Activated CD8-positive, alpha-beta memory T cell treated with anti-CD3 and anti-CD28 coated beads for 36 hours (primary cell): Measurements from ENCODE around the gene INO80B. TPM values are rescaled to one million over a fixed set of nuclear protein-coding genes. Genes with fewer than 3 reads are reported as not detected.

Experiments used
- CTCF ChIA-PET: fragments of 350-600 bp; sonication (Branson Sonifier 250); formaldehyde crosslinking; loops from one replicate; lab custom pipeline; 2021; ENCODE audit warnings: antibody characterized with exemption; lab: Charles Lee
- POLR2A ChIA-PET: fragments of 350-600 bp; sonication (Branson Sonifier 250); formaldehyde crosslinking; loops from one replicate; lab custom pipeline; 2021; ENCODE audit warnings: antibody characterized with exemption; lab: Charles Lee
- total RNA-seq, 2 experiments: library from RNA; stranded (reverse); gene quantifications; one replicate each; pipeline ENCODE4 v1.2.3, GENCODE V29; 2021

Gene INO80B
- total RNA-seq, 2 experiments from 2014 or later: 40.4 to 41.1 TPM

DNA sequence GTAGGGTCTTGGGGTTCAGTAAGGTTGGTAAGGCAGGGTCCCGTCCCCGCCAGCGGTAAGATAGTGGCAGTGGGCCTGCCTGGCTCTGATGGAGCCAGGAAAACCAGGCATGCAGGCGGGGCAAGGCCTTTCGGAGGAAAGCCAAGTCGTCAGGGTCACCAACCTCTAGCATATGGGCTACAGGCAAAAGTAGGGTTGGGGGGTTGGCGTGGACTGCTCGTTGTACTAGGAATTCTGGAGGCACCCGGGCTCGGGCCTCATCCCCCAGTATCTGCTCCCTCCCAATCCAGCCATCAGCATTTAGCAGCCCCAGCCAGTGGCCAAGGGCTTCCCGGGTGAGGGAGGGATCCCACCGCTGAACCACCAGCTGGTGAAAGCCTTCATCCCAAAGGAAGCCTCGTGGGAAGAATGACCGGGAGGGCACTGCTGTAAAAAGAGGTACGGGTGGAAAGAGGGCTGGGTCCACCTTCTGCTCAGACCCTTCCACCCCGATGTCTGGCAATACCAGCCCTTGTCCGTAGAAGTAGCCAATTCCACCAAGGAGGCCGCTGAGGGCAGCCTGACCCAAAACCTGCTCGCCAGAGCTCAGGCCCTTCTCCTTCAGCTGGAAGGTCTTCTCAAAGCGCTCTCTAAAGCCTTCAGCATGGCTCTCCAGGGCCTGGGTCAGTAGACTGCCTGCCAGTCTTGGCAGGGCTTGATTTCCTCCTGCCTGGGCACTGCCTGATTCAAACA is 7.3 kb downstream of the INO80B start:
- CTCF ChIA-PET: no interaction called here
- POLR2A ChIA-PET: interaction anchor here (0.5 kb wide), 1 partner anchor 283 kb away, joined by 4 read pairs; no protein-coding TSS in a partner anchor

DNA sequence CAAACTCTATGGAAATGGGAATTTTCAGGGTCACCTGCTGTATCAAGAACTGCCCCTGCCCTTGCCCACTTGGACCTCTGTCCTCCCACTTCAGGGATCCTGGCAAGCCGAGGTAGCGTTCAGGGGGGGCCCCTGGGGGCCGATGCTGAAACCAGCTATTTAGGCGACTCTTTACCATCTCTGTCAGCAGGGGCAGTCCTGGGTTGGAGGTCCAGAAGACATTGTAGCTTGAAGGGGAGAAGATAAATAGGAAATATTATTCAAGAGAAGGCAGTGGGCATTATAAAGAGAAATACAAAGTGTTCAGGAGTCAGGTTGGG is 7.9 kb downstream of the INO80B start:
- ChIA-PET CTCF (no interaction called here), POLR2A (no interaction called here)

GRCh38 chr2:74464406-74464805 is 9.5 kb downstream of the INO80B start:
- CTCF ChIA-PET: interaction anchor here (1.2 kb wide), 1 partner anchor 90 kb away, joined by 6 read pairs; the partner anchor contains the start of gene LOXL3
- POLR2A ChIA-PET: interaction anchor here (1.6 kb wide), 1 partner anchor 18 kb away, joined by 3 read pairs; the partner anchor contains the start of gene CCDC142

DNA sequence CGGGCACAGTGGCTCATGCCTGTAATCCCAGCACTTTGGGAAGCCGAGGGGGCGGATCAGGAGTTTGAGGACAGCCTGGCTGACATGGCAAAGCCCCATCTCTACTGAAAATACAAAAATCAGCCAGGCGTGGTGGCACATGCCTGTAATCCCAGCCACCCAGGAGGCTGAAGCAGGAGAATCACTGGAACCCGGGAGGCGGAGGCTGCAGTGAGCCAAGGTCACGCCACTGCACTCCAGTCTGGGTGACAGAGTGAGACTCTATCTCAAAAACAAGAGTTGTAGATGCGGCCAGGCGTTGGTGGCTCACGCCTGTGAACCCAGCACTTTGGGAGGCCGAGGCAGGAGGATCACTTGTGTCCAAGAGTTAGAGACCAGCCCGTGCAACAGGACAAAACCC is 15.9 kb downstream of the INO80B start:
- ChIA-PET POLR2A (interaction anchor here (0.6 kb wide), 1 partner anchor 19 kb away, joined by 5 read pairs; no protein-coding TSS in a partner anchor), CTCF (interaction anchor here (0.6 to 4.0 kb wide), 3 partner anchors 11 to 78 kb away, joined by 3 to 34 read pairs (median 3); partner anchors contain the start of genes CCDC142 and TTC31)

- ChIA-PET CTCF (interaction anchor here (0.6 to 4.0 kb wide), 3 partner anchors 10 to 79 kb away, joined by 3 to 34 read pairs (median 3); partner anchors contain the start of genes CCDC142 and TTC31), POLR2A (interaction anchor here (0.7 to 2.6 kb wide), 3 partner anchors 13 to 107 kb away, joined by 7 to 13 read pairs (median 7); partner anchors contain the start of gene WBP1)
These were observed 16.6 kb downstream of the INO80B start for GRCh38 chr2:74471332-74472065.

DNA sequence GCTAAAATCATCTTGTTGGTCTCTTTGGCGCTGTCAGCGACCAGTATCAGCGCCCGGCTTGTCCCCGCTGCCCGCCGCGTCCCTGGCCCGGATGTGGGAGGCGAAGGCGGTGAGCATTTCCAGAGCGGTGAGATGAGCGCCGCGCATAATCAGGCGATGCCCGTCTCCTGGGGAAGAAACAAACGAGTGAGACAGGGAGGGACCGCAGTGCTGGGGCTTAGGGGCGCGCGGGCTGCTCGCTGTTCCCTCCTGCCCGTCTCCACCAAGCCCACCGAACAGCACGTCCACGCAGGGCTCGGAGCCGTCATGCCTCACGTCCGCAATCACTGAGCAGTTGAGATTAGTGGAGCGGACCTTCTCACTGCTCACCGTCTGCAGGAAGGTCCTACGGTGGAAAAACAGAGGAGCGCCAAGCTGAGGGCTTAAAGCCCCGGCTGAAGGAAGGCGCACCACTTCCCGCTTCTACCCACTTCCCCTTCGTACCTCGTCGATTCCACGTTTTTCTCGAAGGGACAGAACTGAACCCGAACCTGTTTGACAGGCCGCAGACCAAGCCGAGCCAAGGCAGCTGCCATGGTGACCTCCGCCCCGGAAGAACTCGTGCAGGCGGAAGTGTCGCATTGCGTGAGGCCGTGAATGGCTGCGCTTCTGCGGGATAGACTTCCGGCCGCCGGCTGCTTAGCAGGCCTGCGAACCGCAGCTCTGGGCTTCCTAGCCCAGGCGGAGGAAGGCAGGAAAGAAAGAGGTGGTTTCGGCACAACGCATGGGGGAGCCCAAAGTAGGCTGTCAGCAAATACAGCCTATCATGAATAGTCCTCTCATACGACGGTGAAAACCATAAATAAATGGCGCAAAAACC is 17.4 kb downstream of the INO80B start, which contains the start of gene MRPL53:
MRPL53 (minus strand) TSS at position 595 of the 859 bp plus-strand sequence; CDS start at position 575, 20 bp downstream.
- ChIA-PET CTCF (interaction anchor here (0.7 to 4.0 kb wide), 3 partner anchors 9 to 61 kb away, joined by 3 to 34 read pairs (median 7); partner anchors contain the start of genes AUP1, CCDC142, HTRA2 and TTC31), POLR2A (interaction anchor here (1.0 to 2.6 kb wide), 5 partner anchors 10 to 57 kb away, joined by 3 to 13 read pairs (median 7); partner anchors contain the start of genes AUP1, CCDC142, HTRA2 and WBP1)

GRCh38 chr2:74472945-74473258 is 18.0 kb downstream of the INO80B start:
- ChIA-PET POLR2A (interaction anchor here (1.0 to 2.6 kb wide), 4 partner anchors 9 to 56 kb away, joined by 3 to 13 read pairs (median 6); partner anchors contain the start of genes AUP1, CCDC142, HTRA2 and WBP1), CTCF (interaction anchor here (0.7 to 4.0 kb wide), 3 partner anchors 9 to 60 kb away, joined by 3 to 34 read pairs (median 7); partner anchors contain the start of genes AUP1, CCDC142, HTRA2 and TTC31)

DNA sequence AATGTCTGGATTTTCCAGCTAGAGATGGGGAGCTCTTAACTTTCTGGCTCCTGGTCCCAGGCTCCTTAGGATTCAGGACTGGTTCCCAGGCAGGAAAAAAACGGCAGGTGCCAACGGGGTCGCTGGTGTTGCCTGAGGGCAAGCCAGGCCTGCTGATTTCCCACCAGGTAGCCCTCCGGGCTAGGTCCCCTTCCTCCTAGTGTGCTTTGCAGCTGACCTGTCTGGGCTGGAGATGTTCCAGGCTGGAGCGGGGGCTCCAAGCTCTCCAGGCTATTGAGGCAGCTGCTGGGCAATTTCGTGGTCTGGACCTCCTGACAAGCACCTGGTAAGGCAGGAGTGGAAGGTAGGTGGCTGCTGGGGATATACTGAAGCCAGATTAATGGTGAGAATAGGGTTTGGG is 19.6 kb downstream of the INO80B start:
- CTCF ChIA-PET: interaction anchor here (0.7 to 4.0 kb wide), 4 partner anchors 7 to 55 kb away, joined by 3 to 34 read pairs (median 5); partner anchors contain the start of genes AUP1, CCDC142, HTRA2 and TTC31
- POLR2A ChIA-PET: interaction anchor here (0.7 kb wide), 2 partner anchors 26 to 56 kb away, joined by 4 to 10 read pairs; no protein-coding TSS in a partner anchor

DNA sequence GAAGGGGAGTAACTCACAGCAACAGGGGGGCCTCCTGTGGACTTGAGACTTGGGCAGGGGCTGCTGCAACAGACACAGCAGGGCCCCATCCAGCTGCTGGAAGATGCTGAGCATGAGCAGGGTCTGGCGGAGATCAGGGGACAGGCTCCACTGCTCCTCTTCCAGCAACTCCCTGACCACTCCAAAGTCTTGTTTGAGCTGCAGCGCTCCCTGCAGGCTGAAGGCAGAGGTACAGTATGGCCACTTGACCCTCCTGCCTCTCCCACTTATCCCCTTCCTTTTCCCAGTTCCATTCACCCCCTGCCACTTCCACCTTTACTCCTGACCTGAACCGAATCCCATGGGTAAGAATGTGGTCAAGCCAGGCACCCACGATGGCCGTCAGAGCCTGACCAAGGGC is 20.0 kb downstream of the INO80B start:
- ChIA-PET POLR2A (interaction anchor here (0.6 kb wide), 1 partner anchor 23 kb away, joined by 5 read pairs; no protein-coding TSS in a partner anchor), CTCF (interaction anchor here (1.3 to 2.4 kb wide), 2 partner anchors 34 to 55 kb away, joined by 3 to 7 read pairs; partner anchors contain the start of genes AUP1 and HTRA2)

- ChIA-PET POLR2A (interaction anchor here (0.5 to 2.9 kb wide), 6 partner anchors 9 to 103 kb away, joined by 3 to 10 read pairs (median 6); partner anchors contain the start of genes INO80B, MOGS, MRPL53 and WBP1), CTCF (interaction anchor here (1.0 to 3.8 kb wide), 9 partner anchors 9 to 187 kb away, joined by 3 to 34 read pairs (median 17); partner anchors contain the start of genes AUP1, HTRA2, INO80B and MRPL53)
These were observed 26.5 kb downstream of the INO80B start for GRCh38 chr2:74481431-74481830.

GRCh38 chr2:74481961-74482800 is 27.3 kb downstream of the INO80B start:
- ChIA-PET POLR2A (interaction anchor here (0.5 to 2.9 kb wide), 7 partner anchors 9 to 102 kb away, joined by 3 to 10 read pairs (median 4); partner anchors contain the start of genes INO80B, MOGS, MRPL53 and WBP1), CTCF (interaction anchor here (0.8 to 3.8 kb wide), 23 partner anchors 10 to 232 kb away, joined by 3 to 34 read pairs (median 4); partner anchors contain the start of genes AUP1, DQX1, HTRA2 and INO80B)

DNA sequence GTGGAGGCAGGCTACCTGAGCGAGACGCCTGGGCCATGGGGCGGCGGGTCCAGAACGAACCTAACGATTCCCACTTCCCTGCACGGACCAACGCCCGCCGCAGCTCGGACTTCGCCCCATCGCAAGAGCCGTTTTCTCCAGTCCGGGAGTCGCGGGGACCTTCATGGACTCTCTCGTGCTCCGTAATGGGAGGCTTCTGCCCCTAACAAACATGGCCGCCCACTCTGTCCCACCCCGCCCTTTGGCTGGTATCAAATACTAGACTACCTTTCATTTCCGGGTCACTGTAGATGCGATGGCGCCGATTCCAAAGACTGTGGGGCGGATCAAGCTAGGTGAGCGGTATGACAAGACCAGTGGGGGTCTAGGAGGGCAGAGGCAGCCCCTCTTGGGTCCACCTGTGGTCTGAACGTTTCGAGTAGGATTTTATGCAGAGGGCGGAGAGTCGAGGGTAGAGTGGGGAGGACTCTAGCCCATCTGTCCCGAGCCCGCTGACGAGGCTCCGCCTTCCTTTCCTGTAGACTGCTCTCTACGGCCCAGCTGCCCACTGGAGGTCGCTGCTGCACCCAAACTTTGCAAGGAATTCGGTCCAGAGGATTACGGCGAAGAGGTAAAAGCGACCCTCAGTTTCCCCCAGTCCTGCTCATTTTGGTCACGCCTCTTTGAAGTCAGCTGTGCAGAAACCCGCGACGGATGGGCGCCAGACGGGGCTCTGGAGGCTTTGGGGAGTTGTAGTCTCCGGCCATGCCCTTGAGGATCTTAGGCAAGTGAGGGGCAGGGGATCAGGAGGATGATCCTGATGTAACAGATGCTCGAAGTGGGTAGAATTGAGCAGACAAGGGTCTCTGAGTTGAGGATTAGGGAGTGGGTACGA is 28.2 kb downstream of the INO80B start, which contains the start of the genes CCDC142 and TTC31:
CCDC142 (minus strand) TSS at position 198 of the 874 bp plus-strand sequence; CDS start at position 37, 161 bp downstream.
TTC31 (plus strand) TSS at position 281 of the 874 bp plus-strand sequence; CDS start at position 296, 15 bp downstream.
- POLR2A ChIA-PET: interaction anchor here (0.8 to 2.9 kb wide), 4 partner anchors 10 to 49 kb away, joined by 3 to 10 read pairs (median 6); partner anchors contain the start of genes INO80B, MOGS and MRPL53
- CTCF ChIA-PET: interaction anchor here (0.8 to 3.8 kb wide), 21 partner anchors 9 to 233 kb away, joined by 3 to 34 read pairs (median 4); partner anchors contain the start of genes AUP1, DQX1, HTRA2 and INO80B

DNA sequence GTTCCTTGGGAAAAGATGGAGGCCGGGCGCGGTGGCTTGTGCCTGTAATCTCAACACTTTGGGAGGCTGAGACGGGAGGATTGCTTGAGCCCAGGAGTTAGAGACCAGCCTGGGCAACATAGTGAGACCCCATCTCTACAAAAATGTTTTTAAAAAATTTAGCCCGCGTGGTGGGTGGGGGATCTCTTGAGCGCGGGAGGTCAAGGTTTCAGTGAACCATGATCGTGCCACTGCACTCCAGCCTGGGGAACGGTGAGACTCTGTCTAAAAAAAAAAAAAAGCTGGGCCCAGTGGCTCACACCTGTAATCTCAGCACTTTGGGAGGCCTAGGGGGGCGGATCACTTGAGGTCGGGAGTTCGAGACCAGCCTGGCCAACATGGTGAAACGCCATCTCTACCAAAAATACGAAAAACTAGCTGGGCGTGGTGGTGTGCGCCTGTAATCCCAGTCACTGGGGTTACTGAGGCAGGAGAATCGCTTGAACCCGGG is 28.8 kb downstream of the INO80B start:
- POLR2A ChIA-PET: interaction anchor here (0.7 to 2.9 kb wide), 2 partner anchors 11 to 29 kb away, joined by 3 to 8 read pairs; partner anchors contain the start of genes INO80B and MRPL53
- CTCF ChIA-PET: interaction anchor here (0.6 to 3.8 kb wide), 11 partner anchors 11 to 105 kb away, joined by 3 to 34 read pairs (median 12); partner anchors contain the start of genes INO80B, MRPL53, PCGF1 and WBP1

DNA sequence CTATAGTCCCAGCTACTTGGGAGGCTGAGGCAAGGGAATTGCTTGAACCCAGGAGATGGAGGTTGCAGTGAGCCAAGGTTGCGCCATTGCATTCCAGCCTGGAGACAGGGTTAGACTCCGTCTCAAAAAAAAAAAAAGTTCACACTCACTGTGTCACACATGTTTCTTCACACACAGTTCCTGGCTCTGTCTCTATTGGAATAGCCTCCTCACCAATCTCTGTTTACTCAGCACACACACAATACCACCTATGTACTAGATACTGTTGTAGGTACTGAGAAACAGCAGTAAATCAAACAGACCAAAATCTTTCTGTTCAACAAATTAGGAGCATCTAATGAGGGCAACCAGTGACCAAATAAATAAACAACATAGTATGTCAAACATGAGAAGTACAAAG is 31.3 kb downstream of the INO80B start:
- POLR2A ChIA-PET: no interaction called here
- CTCF ChIA-PET: interaction anchor here (1.7 kb wide), 1 partner anchor 15 kb away, joined by 4 read pairs; no protein-coding TSS in a partner anchor
